CD14-positive monocyte (primary cell): ENCODE data around the gene UGT2B17. TPM values are rescaled to one million over a fixed set of nuclear protein-coding genes. Genes with fewer than 3 reads are reported as not detected.

Experiments
- DNase-seq, 3 donors: peaks; one replicate each; pipeline ENCODE4 v3.0.0-alpha.2; 2011 to 2022
- H2AFZ ChIP-seq: 2 replicates; pipeline ENCODE4 v1.6.0; 2012; ENCODE audit warnings: mild to moderate bottlenecking, low read depth, low read length, inconsistent platforms; ENCODE audit not compliant: insufficient read depth, poor library complexity, severe bottlenecking
- H3K27ac ChIP-seq, 2 donors: 1 replicate in 1 of 2; 2 replicates in 1 of 2; pipeline ENCODE4 v1.5.1; 2012 to 2013; ENCODE audit warnings: low read length in 2 of 2, control low read depth in 1 of 2, inconsistent platforms in 1 of 2, low read depth in 1 of 2, mild to moderate bottlenecking in 1 of 2
- H3K27me3 ChIP-seq, 2 donors: one replicate each; pipeline versions ENCODE4 v1.6.0 to v1.6.1; 2011 to 2013; ENCODE audit warnings: low read length in 2 of 2; ENCODE audit not compliant: control insufficient read depth in 2 of 2, insufficient read depth in 2 of 2
- H3K36me3 ChIP-seq, 2 donors: replicated peaks in 1 of 2; 1 replicate in 1 of 2; 2 replicates in 1 of 2; pipeline versions ENCODE4 v1.5.1 to v1.6.1; 2012 to 2013; ENCODE audit warnings: low read length in 2 of 2, control low read depth in 1 of 2, inconsistent platforms in 1 of 2, mild to moderate bottlenecking in 1 of 2; ENCODE audit not compliant: insufficient read depth in 2 of 2, control insufficient read depth in 1 of 2
- H3K4me1 ChIP-seq, 2 donors: 1 replicate in 1 of 2; 2 replicates in 1 of 2; pipeline versions ENCODE4 v1.5.1 to v1.6.1; 2012 to 2013; ENCODE audit warnings: low read length in 2 of 2, control low read depth in 1 of 2, inconsistent platforms in 1 of 2, mild to moderate bottlenecking in 1 of 2, moderate library complexity in 1 of 2; ENCODE audit not compliant: insufficient read depth in 2 of 2, control insufficient read depth in 1 of 2
- H3K4me2 ChIP-seq: replicated peaks from 2 replicates; pipeline ENCODE3; 2012; ENCODE audit warnings: low read length, moderate library complexity, mild to moderate bottlenecking; ENCODE audit not compliant: poor library complexity, severe bottlenecking; ENCODE audit errors: extremely low read depth
- H3K4me3 ChIP-seq, 3 experiments: fragments of 200-600 bp in 1 of 3; sonication (generic) in 1 of 3; replicated peaks in 1 of 3; 1 replicate in 2 of 3; 2 replicates in 1 of 3; pipeline ENCODE4 v1.5.1; 2011 to 2013; ENCODE audit warnings: low read length in 3 of 3, mild to moderate bottlenecking in 3 of 3, control low read depth in 2 of 3, low read depth in 2 of 3, inconsistent platforms in 1 of 3, moderate library complexity in 1 of 3
- H3K79me2 ChIP-seq: 2 replicates; pipeline ENCODE4 v1.6.0; 2012; ENCODE audit warnings: mild to moderate bottlenecking, control low read depth, inconsistent platforms, low read length, moderate library complexity; ENCODE audit not compliant: insufficient read depth
- H3K9ac ChIP-seq: 2 replicates; pipeline ENCODE4 v1.6.0; 2017; ENCODE audit warnings: low read length, mild to moderate bottlenecking; ENCODE audit not compliant: insufficient read depth, poor library complexity, severe bottlenecking
- H3K9me3 ChIP-seq, 2 donors: replicated peaks in 1 of 2; 1 replicate in 1 of 2; 2 replicates in 1 of 2; pipeline versions ENCODE4 v1.5.1 to v1.6.1; 2012 to 2013; ENCODE audit warnings: low read length in 2 of 2, control low read depth in 1 of 2; ENCODE audit not compliant: control insufficient read depth in 1 of 2, insufficient read depth in 1 of 2
- H4K20me1 ChIP-seq: 2 replicates; pipeline ENCODE4 v1.6.0; 2012; ENCODE audit warnings: mild to moderate bottlenecking, low read length, control low read depth, moderate library complexity; ENCODE audit not compliant: insufficient read depth
- H3K27ac Mint-ChIP-seq, 7 donors: one replicate each; pipeline ENCODE4 v1.8.0; 2020; ENCODE audit warnings: mild to moderate bottlenecking in 7 of 7, mixed read lengths in 7 of 7, moderate library complexity in 6 of 7, inconsistent platforms in 2 of 7
- H3K27me3 Mint-ChIP-seq, 3 donors: one replicate each; pipeline ENCODE4 v1.8.0; 2021 to 2022; ENCODE audit warnings: low read depth in 3 of 3, mild to moderate bottlenecking in 3 of 3, mixed read lengths in 3 of 3, moderate library complexity in 3 of 3, inconsistent platforms in 1 of 3
- H3K36me3 Mint-ChIP-seq, 2 donors: one replicate each; pipeline ENCODE4 v1.8.0; 2020; ENCODE audit warnings: mixed read lengths in 2 of 2, inconsistent platforms in 1 of 2, mild to moderate bottlenecking in 1 of 2
- H3K4me1 Mint-ChIP-seq: one replicate; pipeline ENCODE4 v1.8.0; 2020; ENCODE audit warnings: mild to moderate bottlenecking, mixed read lengths
- H3K4me3 Mint-ChIP-seq, 2 donors: one replicate each; pipeline ENCODE4 v1.8.0; 2020; ENCODE audit warnings: mild to moderate bottlenecking in 2 of 2, mixed read lengths in 2 of 2, moderate library complexity in 1 of 2
- H3K9me3 Mint-ChIP-seq, 7 donors: one replicate each; pipeline ENCODE4 v1.8.0; 2020 to 2022; ENCODE audit warnings: mixed read lengths in 7 of 7, mild to moderate bottlenecking in 6 of 7, moderate library complexity in 6 of 7, inconsistent platforms in 2 of 7
- CTCF ChIP-seq: fragments of 200-600 bp; IDR thresholded peaks from one replicate; pipeline ENCODE4 v1.8.0; 2022; ENCODE audit warnings: antibody characterized with exemption, mild to moderate bottlenecking
- WGBS: methylation state at CpG from one replicate; pipeline ENCODE4 v1.1.5; 2013; ENCODE audit warnings: missing lambda C conversion rate; ENCODE audit not compliant: insufficient coverage; 5-methylcytosine and 5-hydroxymethylcytosine counted together
- intact Hi-C, 2 donors: fragments of 100-400 bp; cut with micrococcal nuclease; formaldehyde crosslinking; loops; one replicate each; pipeline versions ENCODE4 v1.15.0 to v1.15.1; 2023
- polyA plus RNA-seq, 3 donors: library from polyadenylated mRNA; depleted of rRNA in 1 of 3; unstranded in 2 of 3; stranded (reverse) in 1 of 3; fragments of 300-500 nt in 2 of 3; fragments of >200 nt in 1 of 3; fragmentation: Illumina TruSeq in 2 of 3; gene quantifications; 1 replicate in 2 of 3; 2 replicates in 1 of 3; pipeline ENCODE4 v1.2.3, GENCODE V29; 2012 to 2021

The UGT2B17 gene
- polyA plus RNA-seq, 3 donors, result not detected

- Histone ChIP-seq H3K27me3 (no peaks in the 10 kb centered on the region), H3K4me1 (no peaks in the 10 kb centered on the region), H2AFZ (no peak overlapping the region), H3K27ac (no peak overlapping the region), H3K36me3 (no peaks in the 10 kb centered on the region), H3K79me2 (no peaks in the 10 kb centered on the region), H4K20me1 (no peaks in the 10 kb centered on the region), H3K4me3 (no peak overlapping the region), H3K4me2 (no peak overlapping the region), H3K9ac (no peak overlapping the region), H3K9me3 (no peaks in the 10 kb centered on the region)
- Mint-ChIP-seq H3K27ac (no peak overlapping the region), H3K4me1 (no peaks in the 10 kb centered on the region), H3K9me3 (peaks cover 0 to 5% (median 2%) of the 10 kb centered on the region in 7 donors), H3K36me3 (no peaks in the 10 kb centered on the region), H3K4me3 (no peak overlapping the region), H3K27me3 (peaks cover 0 to 1% (median 0%) of the 10 kb centered on the region in 3 donors)
- no peak for TF ChIP-seq CTCF
- intact Hi-C loops, result no loop called here
- no peak for DNase-seq
These were observed 18.6 kb upstream of the UGT2B17 start for GRCh38 chr4:68594678-68595077.

GRCh38 chr4:68593112-68593511, 17.0 kb upstream of the UGT2B17 start:
- no peaks in the 10 kb centered on the region for H3K79me2 ChIP-seq
- H3K9ac ChIP-seq, result no peak overlapping the region
- Mint-ChIP-seq H3K36me3 (no peaks in the 10 kb centered on the region), H3K9me3 (peaks cover 0 to 5% (median 2%) of the 10 kb centered on the region in 7 donors), H3K4me1 (no peaks in the 10 kb centered on the region), H3K27ac (no peak overlapping the region), H3K4me3 (no peak overlapping the region), H3K27me3 (no peaks in the 10 kb centered on the region)
- no peak overlapping the region for H3K4me3 ChIP-seq
- no peaks in the 10 kb centered on the region for H3K36me3 ChIP-seq
- H4K20me1 ChIP-seq, result no peaks in the 10 kb centered on the region
- DNase-seq, result no peak
- no peaks in the 10 kb centered on the region for H3K27me3 ChIP-seq
- no peak for TF ChIP-seq CTCF
- 80% methylated on average over 2 of the region's 4 CpGs for WGBS
- no peak overlapping the region for H3K4me2 ChIP-seq
- no peaks in the 10 kb centered on the region for H3K9me3 ChIP-seq
- intact Hi-C loops, result no loop called here
- H3K4me1 ChIP-seq, result no peaks in the 10 kb centered on the region
- H3K27ac ChIP-seq, result no peak overlapping the region
- H2AFZ ChIP-seq, result no peak overlapping the region
